ENCODE measurements around the gene STX1B. TPM values are rescaled to one million over a fixed set of nuclear protein-coding genes. Genes with fewer than 3 reads are reported as not detected.

The STX1B gene
- total and polyA plus RNA-seq, 8 donors: 0.24 to 0.85 (median 0.53) TPM

- TF ChIP-seq CTCF (IDR thresholded peaks at IDR 0.05): no peak
- H3K4me3 ChIP-seq: no peak overlapping the region
- intact Hi-C loops (cut with DNase I): no loop called here
- ATAC-seq (peak; percentile 52), DNase-seq (no peak)
- peak overlapping the region; percentile 7 to 37 for H3K27ac ChIP-seq
- H3K36me3 ChIP-seq: no peaks in the 10 kb centered on the region
- H3K27me3 ChIP-seq: no peaks in the 10 kb centered on the region
- H3K9me3 ChIP-seq: no peaks in the 10 kb centered on the region
- H3K4me1 ChIP-seq: peaks cover 0 to 6% of the 10 kb centered on the region in 2 donors
Measured at GRCh38 chr16:31025339-31025738, 14.9 kb upstream of the STX1B start.

- H3K9me3 ChIP-seq: no peaks in the 10 kb centered on the region
- intact Hi-C loops (cut with DNase I): no loop called here
- H3K36me3 ChIP-seq: no peaks in the 10 kb centered on the region
- no peak for TF ChIP-seq CTCF (IDR thresholded peaks at IDR 0.05)
- no peak overlapping the region for H3K4me3 ChIP-seq
- DNase-seq: no peak
- no peak overlapping the region for H3K27ac ChIP-seq
- no peaks in the 10 kb centered on the region for H3K27me3 ChIP-seq
- no peak for ATAC-seq
- peaks cover 0 to 6% of the 10 kb centered on the region in 2 donors for H3K4me1 ChIP-seq
Measured at GRCh38 chr16:31023627-31024226, 13.3 kb upstream of the STX1B start.

DNA sequence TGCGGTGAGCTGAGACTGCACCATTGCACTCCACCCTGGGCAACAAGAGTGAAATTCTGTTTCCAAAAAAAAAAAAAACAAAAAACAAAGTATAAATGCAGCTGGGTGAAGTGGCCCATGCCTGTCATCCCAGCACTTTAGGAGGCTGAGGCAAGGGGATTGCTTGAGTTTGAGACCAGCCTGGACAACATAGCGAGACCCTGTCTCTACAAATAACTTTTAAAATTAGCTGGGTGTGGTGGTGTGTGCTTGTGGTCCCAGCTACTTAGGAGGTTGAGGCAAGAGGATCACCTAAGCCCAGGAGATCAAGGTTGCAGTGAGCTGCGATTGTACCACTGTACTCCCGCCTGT is 12.8 kb upstream of the STX1B start:
- intact Hi-C loops (cut with DNase I): no loop called here
- ATAC-seq (no peak), DNase-seq (no peak)
- Histone ChIP-seq H3K4me1 (peaks cover 0 to 6% of the 10 kb centered on the region in 2 donors), H3K27me3 (no peaks in the 10 kb centered on the region), H3K9me3 (no peaks in the 10 kb centered on the region), H3K27ac (no peak overlapping the region), H3K36me3 (no peaks in the 10 kb centered on the region), H3K4me3 (no peak overlapping the region)
- no peak for TF ChIP-seq CTCF (IDR thresholded peaks at IDR 0.05)

DNA sequence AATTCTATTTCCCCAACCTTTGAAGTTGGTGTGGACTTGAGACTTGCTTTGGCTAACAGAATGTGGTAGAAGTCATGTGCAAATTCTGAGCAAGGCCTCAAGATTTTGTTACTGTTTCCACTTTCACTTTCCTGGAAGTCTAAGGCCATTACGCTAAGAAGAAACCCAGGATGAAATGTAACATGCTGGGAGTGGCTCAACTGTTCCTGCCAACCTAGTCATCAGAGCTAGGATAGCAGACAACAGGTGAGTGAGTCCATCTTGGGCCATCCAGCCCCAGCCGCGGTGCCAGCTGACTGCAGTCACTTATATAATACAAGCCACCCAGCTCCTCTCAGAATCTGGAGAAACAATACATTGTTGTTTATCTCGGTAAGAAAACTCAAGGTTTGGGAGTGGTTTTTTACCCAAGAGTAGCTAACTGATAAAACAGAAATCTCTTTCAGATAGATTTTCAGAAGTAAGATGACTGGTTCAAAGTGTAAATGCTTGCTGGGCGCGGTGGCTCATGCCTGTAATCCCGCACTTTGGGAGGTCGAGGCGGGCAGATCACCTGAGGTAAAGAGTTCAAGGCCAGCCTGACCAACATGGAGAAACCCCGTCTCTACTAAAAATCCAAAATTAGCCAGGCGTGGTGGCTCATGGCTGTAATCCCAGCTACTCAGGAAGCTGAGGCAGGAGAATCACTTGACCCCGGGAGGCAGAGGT is 12.3 kb upstream of the STX1B start:
- DNase-seq: no peak
- H3K4me3 ChIP-seq: no peak overlapping the region

More for the DNA sequence above, 12.3 kb upstream of the STX1B start:
- intact Hi-C loops (cut with DNase I): no loop called here
- H3K27ac ChIP-seq: no peak overlapping the region
- no peak for TF ChIP-seq CTCF (IDR thresholded peaks at IDR 0.05)
- peaks cover 0 to 6% of the 10 kb centered on the region in 2 donors for H3K4me1 ChIP-seq
- peaks cover 0 to 3% of the 10 kb centered on the region in 2 donors for H3K27me3 ChIP-seq
- no peak for ATAC-seq
- H3K9me3 ChIP-seq: no peaks in the 10 kb centered on the region
- H3K36me3 ChIP-seq: no peaks in the 10 kb centered on the region

Measured in left lung (tissue), 10 donors.